ENCODE data around the gene NKTR. TPM values are rescaled to one million over a fixed set of nuclear protein-coding genes. Genes with fewer than 3 reads are reported as not detected.

NKTR gene
- total RNA-seq, 1 experiment from 2014 or later: 79.8 TPM

DNA sequence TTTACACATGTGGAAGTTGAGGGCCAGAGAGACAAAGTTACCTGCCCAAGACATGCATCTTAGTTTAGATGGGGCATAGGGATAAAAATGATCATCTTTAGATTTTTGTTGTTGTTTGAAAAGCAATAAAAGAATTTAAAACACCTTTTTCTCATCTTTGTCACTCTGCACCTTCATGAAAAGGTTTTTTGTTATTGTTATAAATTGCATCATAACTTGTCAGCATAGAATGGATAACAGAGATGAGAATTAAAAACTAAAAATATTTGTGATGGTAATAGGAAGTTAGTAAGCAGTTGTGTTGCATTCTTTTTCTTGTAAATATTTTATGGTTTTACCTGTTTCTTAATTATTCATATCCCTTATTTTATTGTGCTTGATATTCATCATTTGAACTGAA, 39.6 kb downstream of the NKTR start:
- no peak for DNase-seq
- no peaks in the 10 kb centered on the region for H3K79me2 ChIP-seq (ENCODE audit: insufficient read depth, low read length)
- H3K9ac ChIP-seq (ENCODE audit: extremely low read depth, insufficient read length, low read length): no peak overlapping the region
- H2BK15ac ChIP-seq (ENCODE audit: low read depth, low read length): no peak overlapping the region
- H4K20me1 ChIP-seq (ENCODE audit: control insufficient read depth, insufficient read depth, insufficient read length): no peaks in the 10 kb centered on the region
- no peak overlapping the region for H2BK20ac ChIP-seq (ENCODE audit: low read depth, low read length, poor library complexity, severe bottlenecking)
- no peak overlapping the region for H2BK12ac ChIP-seq (ENCODE audit: insufficient read length, low read depth, low read length)
- H3K27me3 ChIP-seq (ENCODE audit: insufficient read depth, low read length): no peaks in the 10 kb centered on the region
- H3K14ac ChIP-seq (ENCODE audit: insufficient read depth, low read length): no peak overlapping the region
- H3K23ac ChIP-seq (ENCODE audit: insufficient read length, low read depth, low read length): no peak overlapping the region
- no peak overlapping the region for H3K4me2 ChIP-seq (ENCODE audit: insufficient read depth, insufficient read length, low read length)
- no peak overlapping the region for H3T11ph ChIP-seq (ENCODE audit: low read length)
- Mint-ChIP-seq H3K27ac (no peak overlapping the region), H3K36me3 (ENCODE audit: insufficient read depth in 1 of 3, low read depth in 3 of 3) (peaks cover 37 to 50% (median 48%) of the 10 kb centered on the region in 3 experiments; a peak in 6 of 7 replicates), H3K9me3 (no peaks in the 10 kb centered on the region), H3K27me3 (ENCODE audit: low read depth) (no peaks in the 10 kb centered on the region), H3K4me3 (no peak overlapping the region), H3K4me1 (no peaks in the 10 kb centered on the region)
- no peak overlapping the region for H4K91ac ChIP-seq (ENCODE audit: insufficient read length, low read depth, low read length)
- H3K23me2 ChIP-seq (ENCODE audit: insufficient read length, low read depth, low read length, poor library complexity, severe bottlenecking): no peaks in the 10 kb centered on the region
- no peak overlapping the region for H3K27ac ChIP-seq (ENCODE audit: insufficient read length, low read depth, low read length)
- H4K8ac ChIP-seq (replicated peaks; ENCODE audit: insufficient read length, low read depth, low read length): no peak overlapping the region
- no peak overlapping the region for H4K5ac ChIP-seq (ENCODE audit: insufficient read length, low read depth, low read length)
- no peak overlapping the region for H2AFZ ChIP-seq (ENCODE audit: low read length)
- H2AK5ac ChIP-seq (ENCODE audit: insufficient read length, low read length): no peak overlapping the region
- peaks cover 9% of the 10 kb centered on the region for H3K79me1 ChIP-seq (ENCODE audit: insufficient read depth, low read depth, low read length, poor library complexity, severe bottlenecking)
- H3K9me3 ChIP-seq (ENCODE audit: control insufficient read depth, low read depth, low read length): no peaks in the 10 kb centered on the region
- no peaks in the 10 kb centered on the region for H3K4me1 ChIP-seq (ENCODE audit: insufficient read depth, low read length)
- H2BK120ac ChIP-seq (ENCODE audit: low read depth, low read length, poor library complexity, severe bottlenecking): no peak overlapping the region
- no peak overlapping the region for H3K56ac ChIP-seq (ENCODE audit: insufficient read length, low read depth, low read length)
- TF ChIP-seq, protein P1, sequence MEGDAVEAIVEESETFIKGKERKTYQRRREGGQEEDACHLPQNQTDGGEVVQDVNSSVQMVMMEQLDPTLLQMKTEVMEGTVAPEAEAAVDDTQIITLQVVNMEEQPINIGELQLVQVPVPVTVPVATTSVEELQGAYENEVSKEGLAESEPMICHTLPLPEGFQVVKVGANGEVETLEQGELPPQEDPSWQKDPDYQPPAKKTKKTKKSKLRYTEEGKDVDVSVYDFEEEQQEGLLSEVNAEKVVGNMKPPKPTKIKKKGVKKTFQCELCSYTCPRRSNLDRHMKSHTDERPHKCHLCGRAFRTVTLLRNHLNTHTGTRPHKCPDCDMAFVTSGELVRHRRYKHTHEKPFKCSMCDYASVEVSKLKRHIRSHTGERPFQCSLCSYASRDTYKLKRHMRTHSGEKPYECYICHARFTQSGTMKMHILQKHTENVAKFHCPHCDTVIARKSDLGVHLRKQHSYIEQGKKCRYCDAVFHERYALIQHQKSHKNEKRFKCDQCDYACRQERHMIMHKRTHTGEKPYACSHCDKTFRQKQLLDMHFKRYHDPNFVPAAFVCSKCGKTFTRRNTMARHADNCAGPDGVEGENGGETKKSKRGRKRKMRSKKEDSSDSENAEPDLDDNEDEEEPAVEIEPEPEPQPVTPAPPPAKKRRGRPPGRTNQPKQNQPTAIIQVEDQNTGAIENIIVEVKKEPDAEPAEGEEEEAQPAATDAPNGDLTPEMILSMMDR (conservative IDR thresholded peaks at IDR 0.05): no peak
- H3K4ac ChIP-seq (ENCODE audit: low read depth, low read length): no peak overlapping the region
- H3K18ac ChIP-seq (ENCODE audit: insufficient read length, low read depth, low read length): no peak overlapping the region
- H2BK5ac ChIP-seq (ENCODE audit: insufficient read length, low read length): no peak overlapping the region

All from H9 (cell line).